ENCODE results near the gene MKRN3.
"Not testable (repeated sequence)": the region's sequence is repeated elsewhere in the genome, so short reads cannot be mapped to it uniquely, and the experiment has no call there.

Gene MKRN3

GRCh38 chr15:23589012-23589411, 23.5 kb downstream of the MKRN3 start:
- no peak for DNase-seq (ENCODE audit: low read depth in 3 of 3)

GRCh38 chr15:23594252-23594770, 28.8 kb downstream of the MKRN3 start:
- no peak for DNase-seq (ENCODE audit: low read depth in 3 of 3)

- DNase-seq (ENCODE audit: low read depth in 3 of 3): no peak
These were observed 29.9 kb downstream of the MKRN3 start for GRCh38 chr15:23595368-23595767.

GRCh38 chr15:23596736-23597135, 31.3 kb downstream of the MKRN3 start:
- no peak for DNase-seq (ENCODE audit: low read depth in 3 of 3)

GRCh38 chr15:23597278-23597677, 31.8 kb downstream of the MKRN3 start:
- DNase-seq (ENCODE audit: low read depth in 3 of 3): not testable (repeated sequence)

- DNase-seq (ENCODE audit: low read depth in 3 of 3): no peak
These were observed 33.6 kb downstream of the MKRN3 start for GRCh38 chr15:23599053-23599452.

- no peak for DNase-seq (ENCODE audit: low read depth in 3 of 3)
These were observed 36.6 kb downstream of the MKRN3 start for GRCh38 chr15:23602124-23602523.

GRCh38 chr15:23606226-23606625, 40.8 kb downstream of the MKRN3 start:
- DNase-seq (ENCODE audit: low read depth in 3 of 3): no peak

- DNase-seq (ENCODE audit: low read depth in 3 of 3): no peak
These were observed 51.1 kb downstream of the MKRN3 start for GRCh38 chr15:23616536-23616935.
